Activated CD4-positive, CD25-positive, alpha-beta regulatory T cell (primary cell): ENCODE results near the gene SSC4D.
"Not testable (repeated sequence)": the region's sequence is repeated elsewhere in the genome, so short reads cannot be mapped to it uniquely, and the experiment has no call there.

Experiments
- DNase-seq, 4 experiments: peaks; one replicate each; lab custom pipeline; 2025; lab: John Stamatoyannopoulos, UW

The SSC4D gene

GRCh38 chr7:76421097-76421496 lies 11.6 kb upstream of the SSC4D start:
- DNase-seq: not testable (repeated sequence)

- DNase-seq: not testable (repeated sequence)
Observed at GRCh38 chr7:76417654-76418310, 8.3 kb upstream of the SSC4D start.

GRCh38 chr7:76412249-76412648 lies 2.8 kb upstream of the SSC4D start:
- DNase-seq: no peak

- no peak for DNase-seq
Observed at GRCh38 chr7:76411626-76412025, 2.1 kb upstream of the SSC4D start.

- DNase-seq: no peak
Observed at GRCh38 chr7:76408121-76408560, 1.4 kb downstream of the SSC4D start.

- DNase-seq: no peak
Observed at GRCh38 chr7:76407718-76408117, 1.8 kb downstream of the SSC4D start.

GRCh38 chr7:76405738-76406137 lies 3.8 kb downstream of the SSC4D start:
- no peak for DNase-seq

GRCh38 chr7:76403780-76404494 lies 5.6 kb downstream of the SSC4D start:
- DNase-seq: no peak

GRCh38 chr7:76403097-76403496 lies 6.4 kb downstream of the SSC4D start:
- not testable (repeated sequence) for DNase-seq

GRCh38 chr7:76400248-76400647 lies 9.2 kb downstream of the SSC4D start:
- no peak for DNase-seq

GRCh38 chr7:76397409-76398183 lies 11.9 kb downstream of the SSC4D start:
- DNase-seq: peak; percentile 61 to 64 (median 62)

GRCh38 chr7:76396864-76397263 lies 12.6 kb downstream of the SSC4D start:
- DNase-seq: no peak

- no peak for DNase-seq
Observed at GRCh38 chr7:76395965-76396726, 13.4 kb downstream of the SSC4D start.

- not testable (repeated sequence) for DNase-seq
Observed at GRCh38 chr7:76395605-76395964, 13.9 kb downstream of the SSC4D start.

- no peak for DNase-seq
Observed at GRCh38 chr7:76394957-76395356, 14.5 kb downstream of the SSC4D start.

GRCh38 chr7:76393116-76394031 lies 16.1 kb downstream of the SSC4D start:
- DNase-seq: peak; percentile 77 to 86 (median 82)

GRCh38 chr7:76392531-76393115 lies 16.9 kb downstream of the SSC4D start:
- DNase-seq: no peak

GRCh38 chr7:76390092-76390491 lies 19.4 kb downstream of the SSC4D start:
- no peak for DNase-seq

GRCh38 chr7:76387789-76388188 lies 21.7 kb downstream of the SSC4D start:
- DNase-seq: not testable (repeated sequence)

- DNase-seq: no peak
Observed at GRCh38 chr7:76386691-76387260, 22.7 kb downstream of the SSC4D start.
